Mesenchymal stem cell (in vitro differentiated cells and primary cell): ENCODE results near the gene TNNT1.

ENCODE experiments used
- DNase-seq: peaks from one replicate; pipeline ENCODE4 v3.0.0-alpha.2; 2013
- H2AFZ ChIP-seq: one replicate; pipeline ENCODE4 v1.6.1; 2013; ENCODE audit warnings: low read depth, mild to moderate bottlenecking, control low read depth, inconsistent platforms, low read length, moderate library complexity
- H2AK5ac ChIP-seq: 2 replicates; pipeline ENCODE4 v1.6.1; 2013; ENCODE audit warnings: low read length, moderate library complexity, mild to moderate bottlenecking, inconsistent platforms; ENCODE audit not compliant: severe bottlenecking
- H2BK120ac ChIP-seq: one replicate; pipeline ENCODE4 v1.6.1; 2013; ENCODE audit warnings: low read depth, mild to moderate bottlenecking, inconsistent platforms, low read length, moderate library complexity
- H2BK12ac ChIP-seq, 2 experiments: one replicate each; pipeline ENCODE4 v1.6.1; 2013; ENCODE audit warnings: inconsistent platforms in 2 of 2, low read length in 2 of 2, mild to moderate bottlenecking in 2 of 2, moderate library complexity in 2 of 2, control low read depth in 1 of 2
- H2BK15ac ChIP-seq: one replicate; pipeline ENCODE4 v1.6.1; 2013; ENCODE audit warnings: mild to moderate bottlenecking, low read depth, inconsistent platforms; ENCODE audit not compliant: poor library complexity, severe bottlenecking
- H2BK5ac ChIP-seq: 2 replicates; pipeline ENCODE4 v1.6.1; 2013; ENCODE audit warnings: low read depth, mild to moderate bottlenecking, low read length, control low read depth, inconsistent platforms; ENCODE audit not compliant: poor library complexity, severe bottlenecking
- H3K14ac ChIP-seq, 2 experiments: one replicate each; pipeline ENCODE4 v1.6.1; 2013; ENCODE audit warnings: inconsistent platforms in 2 of 2, low read length in 2 of 2, control low read depth in 1 of 2, mild to moderate bottlenecking in 1 of 2, moderate library complexity in 1 of 2
- H3K18ac ChIP-seq, 2 experiments: one replicate each; pipeline ENCODE4 v1.6.1; 2013; ENCODE audit warnings: inconsistent platforms in 2 of 2, low read length in 2 of 2, control low read depth in 1 of 2, low read depth in 1 of 2, mild to moderate bottlenecking in 1 of 2
- H3K23ac ChIP-seq, 2 experiments: one replicate each; pipeline ENCODE4 v1.6.1; 2013; ENCODE audit warnings: inconsistent platforms in 2 of 2, low read length in 2 of 2, mild to moderate bottlenecking in 2 of 2, moderate library complexity in 2 of 2, control low read depth in 1 of 2
- H3K27ac ChIP-seq: 2 replicates; pipeline ENCODE4 v1.5.1; 2013; ENCODE audit warnings: mild to moderate bottlenecking, moderate library complexity, low read length, control low read depth, inconsistent platforms; ENCODE audit not compliant: poor library complexity, severe bottlenecking
- H3K27me3 ChIP-seq, 2 experiments: 2 replicates each; pipeline versions ENCODE4 v1.6.1 to v1.7.0; 2013; ENCODE audit warnings: low read length in 2 of 2, mild to moderate bottlenecking in 2 of 2, moderate library complexity in 2 of 2, control low read depth in 1 of 2, inconsistent platforms in 1 of 2; ENCODE audit not compliant: control insufficient read depth in 1 of 2, insufficient read depth in 1 of 2
- H3K36me3 ChIP-seq, 2 experiments: 2 replicates each; pipeline versions ENCODE4 v1.6.1 to v1.7.0; 2013; ENCODE audit warnings: low read length in 2 of 2, control low read depth in 1 of 2, inconsistent platforms in 1 of 2, low read depth in 1 of 2, mild to moderate bottlenecking in 1 of 2; ENCODE audit not compliant: insufficient read depth in 2 of 2, control insufficient read depth in 1 of 2
- H3K4ac ChIP-seq, 2 experiments: one replicate each; pipeline ENCODE4 v1.6.1; 2013; ENCODE audit warnings: inconsistent platforms in 2 of 2, low read length in 2 of 2, mild to moderate bottlenecking in 2 of 2, moderate library complexity in 2 of 2, control low read depth in 1 of 2, low read depth in 1 of 2
- H3K4me1 ChIP-seq: 2 replicates; pipeline ENCODE4 v1.6.1; 2013; ENCODE audit warnings: low read depth, low read length, control low read depth; ENCODE audit not compliant: control insufficient read depth, insufficient read depth
- H3K4me2 ChIP-seq: 2 replicates; pipeline ENCODE4 v1.6.1; 2013; ENCODE audit warnings: low read length, mild to moderate bottlenecking, inconsistent platforms; ENCODE audit not compliant: poor library complexity, severe bottlenecking
- H3K4me3 ChIP-seq, 2 experiments: 2 replicates each; pipeline versions ENCODE4 v1.5.1 to v1.7.0; 2013; ENCODE audit warnings: low read length in 2 of 2, mild to moderate bottlenecking in 2 of 2, control low read depth in 1 of 2, low read depth in 1 of 2; ENCODE audit not compliant: insufficient read depth in 1 of 2
- H3K79me1 ChIP-seq: replicated peaks from 2 replicates; pipeline ENCODE4 v1.6.1; 2013; ENCODE audit warnings: mild to moderate bottlenecking, control low read depth, low read length, inconsistent platforms; ENCODE audit not compliant: poor library complexity, severe bottlenecking
- H3K9ac ChIP-seq: 2 replicates; pipeline ENCODE4 v1.7.0; 2013; ENCODE audit warnings: mild to moderate bottlenecking, low read length, moderate library complexity
- H3K9me3 ChIP-seq: 2 replicates; pipeline ENCODE4 v1.7.0; 2013; ENCODE audit warnings: mild to moderate bottlenecking, low read length; ENCODE audit not compliant: control insufficient read depth
- H4K8ac ChIP-seq: one replicate; pipeline ENCODE4 v1.6.1; 2013; ENCODE audit warnings: inconsistent platforms, mild to moderate bottlenecking, low read length, moderate library complexity
- H4K91ac ChIP-seq: one replicate; pipeline ENCODE4 v1.6.1; 2013; ENCODE audit warnings: mild to moderate bottlenecking, low read length, inconsistent platforms
- WGBS: methylation state at CpG from one replicate; pipeline ENCODE4 v1.1.7; 2013; ENCODE audit warnings: mixed read lengths; 5-methylcytosine and 5-hydroxymethylcytosine counted together

Gene TNNT1

DNA sequence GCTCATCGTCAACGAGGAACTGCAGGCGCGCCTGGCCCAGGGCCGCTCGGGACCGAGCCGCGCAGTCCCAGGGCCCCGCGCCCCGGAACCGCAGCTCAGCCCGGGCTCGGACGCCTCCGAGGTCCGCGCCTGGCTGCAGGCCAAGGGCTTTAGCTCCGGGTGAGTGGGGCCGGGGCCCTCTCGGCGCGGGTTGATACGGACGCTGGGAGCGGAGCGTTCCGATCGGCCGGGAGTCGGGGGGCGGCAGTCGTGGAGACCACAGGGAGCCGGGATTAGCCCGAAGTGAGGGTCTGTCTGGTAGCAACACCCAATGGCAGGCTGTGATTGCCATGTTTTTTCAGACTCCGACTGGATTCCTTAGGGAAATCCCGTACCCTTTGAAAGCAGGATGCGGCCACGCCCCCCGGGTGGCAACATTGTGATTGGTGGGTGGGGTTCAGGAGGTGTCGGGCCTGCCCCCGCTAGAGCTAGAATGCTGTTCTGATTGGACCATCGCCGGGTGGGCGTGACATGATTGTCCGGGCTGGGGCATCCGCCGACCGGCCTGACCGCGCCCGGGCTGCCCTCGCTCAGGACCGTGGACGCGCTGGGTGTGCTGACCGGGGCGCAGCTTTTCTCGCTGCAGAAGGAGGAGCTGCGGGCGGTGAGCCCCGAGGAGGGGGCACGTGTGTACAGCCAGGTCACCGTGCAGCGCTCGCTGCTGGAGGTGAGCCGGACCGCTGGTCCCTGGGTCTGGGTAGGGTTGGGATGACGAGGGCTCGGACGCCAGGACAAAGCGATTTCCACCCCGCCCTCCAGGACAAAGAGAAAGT is 62.1 kb downstream of the TNNT1 start:
- peak overlapping the region; percentile 99 for H3K4me2 ChIP-seq
- H4K8ac ChIP-seq: no peak overlapping the region
- peak overlapping the region in 1 of 2 experiments; percentile 14 for H3K14ac ChIP-seq
- H3K4ac ChIP-seq: no peak overlapping the region
- H3K9me3 ChIP-seq: no peaks in the 10 kb centered on the region
- H4K91ac ChIP-seq: no peak overlapping the region
- H2AK5ac ChIP-seq: no peak overlapping the region
- peak overlapping the region; percentile 64 for H3K9ac ChIP-seq
- H3K27me3 ChIP-seq: peaks cover 45 to 49% of the 10 kb centered on the region in 2 experiments
- peak overlapping the region in 1 of 2 experiments; percentile 41 for H3K18ac ChIP-seq
- no peak overlapping the region for H2AFZ ChIP-seq
- no peak overlapping the region for H2BK15ac ChIP-seq
- no peak overlapping the region for H2BK120ac ChIP-seq
- H3K27ac ChIP-seq: no peak overlapping the region
- WGBS: 2% methylated on average over 73 of the region's 74 CpGs
- peak overlapping the region in 1 of 2 experiments; percentile 25 for H2BK12ac ChIP-seq
- peak; percentile 97 for DNase-seq
- peak overlapping the region in 1 of 2 experiments; percentile 9 for H3K23ac ChIP-seq
- no peak overlapping the region for H2BK5ac ChIP-seq
- peaks cover 34% of the 10 kb centered on the region for H3K4me1 ChIP-seq
- peak overlapping the region; percentile 61 to 77 for H3K4me3 ChIP-seq
- peaks cover 20 to 29% of the 10 kb centered on the region in 2 experiments for H3K36me3 ChIP-seq
- H3K79me1 ChIP-seq: peaks cover 2% of the 10 kb centered on the region

DNA sequence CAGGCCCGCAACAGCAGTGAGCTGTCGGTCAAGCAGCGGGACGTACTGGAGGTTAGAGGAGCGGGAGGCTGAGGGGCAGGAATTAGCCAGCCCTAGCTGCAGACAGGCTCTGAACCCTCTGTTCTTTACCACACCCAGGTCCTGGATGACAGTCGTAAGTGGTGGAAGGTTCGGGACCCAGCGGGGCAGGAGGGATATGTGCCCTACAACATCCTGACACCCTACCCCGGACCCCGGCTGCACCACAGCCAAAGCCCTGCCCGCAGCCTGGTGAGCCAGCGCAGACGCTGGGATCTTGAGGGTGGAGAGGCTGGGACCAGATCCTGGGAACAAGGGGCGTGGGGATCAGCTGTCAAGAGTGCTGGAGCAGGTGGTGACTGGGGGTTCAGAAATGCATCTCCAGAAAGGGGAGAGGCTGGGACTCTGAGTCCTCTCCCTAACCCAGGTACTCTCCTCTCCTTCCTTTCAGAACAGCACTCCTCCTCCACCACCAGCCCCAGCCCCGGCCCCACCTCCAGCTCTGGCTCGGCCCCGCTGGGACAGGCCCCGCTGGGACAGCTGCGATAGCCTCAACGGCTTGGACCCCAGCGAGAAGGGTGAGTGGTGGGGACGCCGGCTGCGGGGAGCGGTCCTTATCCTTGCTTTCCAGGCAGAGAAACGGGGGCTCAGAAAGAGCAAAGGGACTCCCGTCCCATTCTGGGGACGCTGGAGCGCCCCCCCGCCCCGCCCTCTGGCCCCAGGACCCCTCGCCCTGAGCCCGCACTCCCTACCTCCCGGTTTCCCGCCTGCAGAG is 62.9 kb downstream of the TNNT1 start:
- DNase-seq: no peak
- no peak overlapping the region for H2BK120ac ChIP-seq
- H3K14ac ChIP-seq: no peak overlapping the region
- H3K9me3 ChIP-seq: no peaks in the 10 kb centered on the region
- H3K23ac ChIP-seq: peak overlapping the region in 1 of 2 experiments; percentile 77
- H3K4me1 ChIP-seq: peaks cover 36% of the 10 kb centered on the region
- H3K27me3 ChIP-seq: peaks cover 52 to 57% of the 10 kb centered on the region in 2 experiments
- H3K36me3 ChIP-seq: peaks cover 13 to 21% of the 10 kb centered on the region in 2 experiments
- 32% methylated on average over 33 of the region's 35 CpGs for WGBS
- peak overlapping the region; percentile 99 for H3K4me2 ChIP-seq
- peaks cover 2% of the 10 kb centered on the region for H3K79me1 ChIP-seq
- H3K9ac ChIP-seq: no peak overlapping the region
- H2BK15ac ChIP-seq: peak overlapping the region; percentile 54
- no peak overlapping the region for H2BK5ac ChIP-seq
- no peak overlapping the region for H4K91ac ChIP-seq
- no peak overlapping the region for H3K27ac ChIP-seq
- H3K18ac ChIP-seq: no peak overlapping the region
- no peak overlapping the region for H3K4ac ChIP-seq
- H2BK12ac ChIP-seq: no peak overlapping the region
- H2AFZ ChIP-seq: no peak overlapping the region
- peak overlapping the region; percentile 61 to 77 for H3K4me3 ChIP-seq
- no peak overlapping the region for H4K8ac ChIP-seq
- no peak overlapping the region for H2AK5ac ChIP-seq

DNA sequence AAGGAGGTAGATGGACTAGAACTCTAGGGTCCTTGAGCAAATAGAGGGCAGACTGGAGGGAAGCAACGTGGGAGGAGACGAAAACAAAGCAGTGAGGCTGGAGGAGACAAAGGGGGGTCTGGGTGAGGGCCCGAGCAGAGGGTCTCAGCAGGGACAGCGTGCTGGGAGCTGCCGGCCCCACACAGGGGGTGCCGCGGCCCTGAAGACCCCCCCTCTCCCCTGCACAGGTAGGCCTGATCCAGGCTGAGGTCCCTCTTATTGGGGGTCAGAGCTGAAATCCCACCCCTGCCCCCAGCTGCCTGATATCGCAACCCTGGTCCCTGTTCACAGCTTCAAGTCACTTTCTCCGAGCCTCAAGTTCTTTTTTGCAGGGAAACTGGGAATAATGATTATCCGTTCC is 64.6 kb downstream of the TNNT1 start:
- DNase-seq: no peak
- Histone ChIP-seq H2BK120ac (no peak overlapping the region), H3K18ac (no peak overlapping the region), H3K14ac (no peak overlapping the region), H3K23ac (no peak overlapping the region), H3K36me3 (peaks cover 0 to 10% of the 10 kb centered on the region in 2 experiments), H3K27ac (no peak overlapping the region), H3K4me1 (peaks cover 46% of the 10 kb centered on the region), H4K91ac (no peak overlapping the region), H3K79me1 (no peaks in the 10 kb centered on the region), H2BK15ac (no peak overlapping the region), H2AK5ac (no peak overlapping the region), H2BK12ac (no peak overlapping the region), H3K4me3 (no peak overlapping the region), H4K8ac (no peak overlapping the region), H3K9ac (no peak overlapping the region), H2BK5ac (no peak overlapping the region), H3K4me2 (no peak overlapping the region), H2AFZ (no peak overlapping the region), H3K4ac (no peak overlapping the region), H3K27me3 (peaks cover 68 to 74% of the 10 kb centered on the region in 2 experiments), H3K9me3 (no peaks in the 10 kb centered on the region)
- 77% methylated on average over 8 of the region's 10 CpGs for WGBS
